Inflammatory macrophage treated with lipopolysaccharide for 4 hours (primary cell): Measurements from ENCODE around the gene RUNX2.

ENCODE experiments used
- DNase-seq: peaks from one replicate; pipeline ENCODE4 v3.0.0-alpha.2; 2020

Gene RUNX2

GRCh38 chr6:45415788-45416518 lies 87.8 kb downstream of the RUNX2 start:
- DNase-seq, result no peak

GRCh38 chr6:45416700-45417099 lies 88.6 kb downstream of the RUNX2 start:
- no peak for DNase-seq

- DNase-seq, result no peak
Measured at GRCh38 chr6:45417436-45417835, 89.3 kb downstream of the RUNX2 start.

GRCh38 chr6:45419571-45420082 lies 91.5 kb downstream of the RUNX2 start:
- DNase-seq, result peak; percentile 67

GRCh38 chr6:45420083-45420908 lies 92.2 kb downstream of the RUNX2 start:
- peak; percentile 54 for DNase-seq

GRCh38 chr6:45420909-45421708 lies 93.0 kb downstream of the RUNX2 start:
- no peak for DNase-seq

GRCh38 chr6:45421709-45422502 lies 93.8 kb downstream of the RUNX2 start:
- DNase-seq, result peak; percentile 44

- DNase-seq, result peak; percentile 41
Measured at GRCh38 chr6:45422503-45423110, 94.5 kb downstream of the RUNX2 start.

- peak; percentile 27 for DNase-seq
Measured at GRCh38 chr6:45423111-45423823, 95.1 kb downstream of the RUNX2 start.

- peak; percentile 22 for DNase-seq
Measured at GRCh38 chr6:45423824-45424450, 95.8 kb downstream of the RUNX2 start.

GRCh38 chr6:45424451-45424861 lies 96.3 kb downstream of the RUNX2 start:
- DNase-seq, result peak; percentile 63

- DNase-seq, result no peak
Measured at GRCh38 chr6:45426251-45426650, 98.1 kb downstream of the RUNX2 start.

GRCh38 chr6:45427726-45428125 lies 99.6 kb downstream of the RUNX2 start:
- DNase-seq, result peak; percentile 77

- no peak for DNase-seq
Measured at GRCh38 chr6:45428727-45429126, 100.6 kb downstream of the RUNX2 start.

GRCh38 chr6:45430590-45431202 lies 102.6 kb downstream of the RUNX2 start:
- DNase-seq, result no peak

- no peak for DNase-seq
Measured at GRCh38 chr6:45431317-45432065, 103.4 kb downstream of the RUNX2 start.

- DNase-seq, result no peak
Measured at GRCh38 chr6:45432977-45433376, 104.8 kb downstream of the RUNX2 start.

- no peak for DNase-seq
Measured at GRCh38 chr6:45433533-45434380, 105.6 kb downstream of the RUNX2 start.

- DNase-seq, result peak; percentile 51
Measured at GRCh38 chr6:45434381-45434700, 106.2 kb downstream of the RUNX2 start.
